CD4-positive, alpha-beta T cell treated with Interleukin-6 for 4 hours (primary cell): ENCODE measurements around the gene SSPN.
"Not testable (repeated sequence)": the region's sequence is repeated elsewhere in the genome, so short reads cannot be mapped to it uniquely, and the experiment has no call there.

Experiments used
- DNase-seq: peaks from one replicate; pipeline ENCODE4 v3.0.0-alpha.2; 2020; ENCODE audit warnings: mixed read lengths

Gene SSPN

GRCh38 chr12:26231470-26231869 lies 36.1 kb downstream of the SSPN start:
- no peak for DNase-seq

- no peak for DNase-seq
Observed at GRCh38 chr12:26231921-26232320, 36.5 kb downstream of the SSPN start.

GRCh38 chr12:26233631-26234030 lies 38.3 kb downstream of the SSPN start:
- no peak for DNase-seq

GRCh38 chr12:26235465-26235864 lies 40.1 kb downstream of the SSPN start:
- not testable (repeated sequence) for DNase-seq

- DNase-seq = no peak
Observed at GRCh38 chr12:26238341-26239121, 43.2 kb downstream of the SSPN start.

- DNase-seq = no peak
Observed at GRCh38 chr12:26239122-26239851, 43.9 kb downstream of the SSPN start.

- DNase-seq = no peak
Observed at GRCh38 chr12:26239852-26240815, 44.8 kb downstream of the SSPN start.

GRCh38 chr12:26241080-26241479 lies 45.7 kb downstream of the SSPN start:
- no peak for DNase-seq

- DNase-seq = no peak
Observed at GRCh38 chr12:26242683-26243082, 47.3 kb downstream of the SSPN start.

GRCh38 chr12:26244503-26244902 lies 49.1 kb downstream of the SSPN start:
- no peak for DNase-seq

GRCh38 chr12:26245175-26245942 lies 50.0 kb downstream of the SSPN start:
- DNase-seq = no peak

- DNase-seq = no peak
Observed at GRCh38 chr12:26246483-26247164, 51.3 kb downstream of the SSPN start.

GRCh38 chr12:26247873-26248272 lies 52.5 kb downstream of the SSPN start:
- DNase-seq = no peak

- DNase-seq = no peak
Observed at GRCh38 chr12:26250801-26251200, 55.4 kb downstream of the SSPN start.

GRCh38 chr12:26251600-26251999 lies 56.2 kb downstream of the SSPN start:
- DNase-seq = no peak

- no peak for DNase-seq
Observed at GRCh38 chr12:26252946-26253345, 57.6 kb downstream of the SSPN start.

GRCh38 chr12:26255893-26256645 lies 60.7 kb downstream of the SSPN start:
- DNase-seq = no peak

GRCh38 chr12:26264215-26264838 lies 69.0 kb downstream of the SSPN start:
- DNase-seq = no peak

- no peak for DNase-seq
Observed at GRCh38 chr12:26265606-26266005, 70.2 kb downstream of the SSPN start.

- no peak for DNase-seq
Observed at GRCh38 chr12:26266881-26267280, 71.5 kb downstream of the SSPN start.
